ENCODE measurements around the gene RRP8.

GRCh38 chr11:6626971-6627761 lies 23.8 kb upstream of the RRP8 start:
- TF ChIP-seq, protein P1, sequence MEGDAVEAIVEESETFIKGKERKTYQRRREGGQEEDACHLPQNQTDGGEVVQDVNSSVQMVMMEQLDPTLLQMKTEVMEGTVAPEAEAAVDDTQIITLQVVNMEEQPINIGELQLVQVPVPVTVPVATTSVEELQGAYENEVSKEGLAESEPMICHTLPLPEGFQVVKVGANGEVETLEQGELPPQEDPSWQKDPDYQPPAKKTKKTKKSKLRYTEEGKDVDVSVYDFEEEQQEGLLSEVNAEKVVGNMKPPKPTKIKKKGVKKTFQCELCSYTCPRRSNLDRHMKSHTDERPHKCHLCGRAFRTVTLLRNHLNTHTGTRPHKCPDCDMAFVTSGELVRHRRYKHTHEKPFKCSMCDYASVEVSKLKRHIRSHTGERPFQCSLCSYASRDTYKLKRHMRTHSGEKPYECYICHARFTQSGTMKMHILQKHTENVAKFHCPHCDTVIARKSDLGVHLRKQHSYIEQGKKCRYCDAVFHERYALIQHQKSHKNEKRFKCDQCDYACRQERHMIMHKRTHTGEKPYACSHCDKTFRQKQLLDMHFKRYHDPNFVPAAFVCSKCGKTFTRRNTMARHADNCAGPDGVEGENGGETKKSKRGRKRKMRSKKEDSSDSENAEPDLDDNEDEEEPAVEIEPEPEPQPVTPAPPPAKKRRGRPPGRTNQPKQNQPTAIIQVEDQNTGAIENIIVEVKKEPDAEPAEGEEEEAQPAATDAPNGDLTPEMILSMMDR (IDR thresholded peaks at IDR 0.05; ENCODE audit: insufficient read depth, low read depth, low read length) = no peak
- TF ChIP-seq EZH2 (IDR thresholded peaks at IDR 0.05; ENCODE audit: insufficient read depth, low read length) = no peak
